GM12865 (cell line): ENCODE data around the gene ITGAL.
"Not testable (repeated sequence)": the region's sequence is repeated elsewhere in the genome, so short reads cannot be mapped to it uniquely, and the experiment has no call there.

ENCODE experiments used
- DNase-seq: peaks from one replicate; pipeline ENCODE4 v3.0.0; 2010; ENCODE audit warnings: low read depth
- H3K4me3 ChIP-seq: 2 replicates; pipeline ENCODE4 v1.5.1; 2011; ENCODE audit warnings: mild to moderate bottlenecking, low read depth, low read length, control low read depth
- TF ChIP-seq, protein P1 (sequence below): IDR thresholded peaks from 2 replicates; pipeline ENCODE4 v1.5.1; 2011; ENCODE audit warnings: low read length, control low read depth, low read depth, inconsistent platforms; ENCODE audit not compliant: insufficient read depth; ENCODE audit errors: missing control alignments

The ITGAL gene

DNA sequence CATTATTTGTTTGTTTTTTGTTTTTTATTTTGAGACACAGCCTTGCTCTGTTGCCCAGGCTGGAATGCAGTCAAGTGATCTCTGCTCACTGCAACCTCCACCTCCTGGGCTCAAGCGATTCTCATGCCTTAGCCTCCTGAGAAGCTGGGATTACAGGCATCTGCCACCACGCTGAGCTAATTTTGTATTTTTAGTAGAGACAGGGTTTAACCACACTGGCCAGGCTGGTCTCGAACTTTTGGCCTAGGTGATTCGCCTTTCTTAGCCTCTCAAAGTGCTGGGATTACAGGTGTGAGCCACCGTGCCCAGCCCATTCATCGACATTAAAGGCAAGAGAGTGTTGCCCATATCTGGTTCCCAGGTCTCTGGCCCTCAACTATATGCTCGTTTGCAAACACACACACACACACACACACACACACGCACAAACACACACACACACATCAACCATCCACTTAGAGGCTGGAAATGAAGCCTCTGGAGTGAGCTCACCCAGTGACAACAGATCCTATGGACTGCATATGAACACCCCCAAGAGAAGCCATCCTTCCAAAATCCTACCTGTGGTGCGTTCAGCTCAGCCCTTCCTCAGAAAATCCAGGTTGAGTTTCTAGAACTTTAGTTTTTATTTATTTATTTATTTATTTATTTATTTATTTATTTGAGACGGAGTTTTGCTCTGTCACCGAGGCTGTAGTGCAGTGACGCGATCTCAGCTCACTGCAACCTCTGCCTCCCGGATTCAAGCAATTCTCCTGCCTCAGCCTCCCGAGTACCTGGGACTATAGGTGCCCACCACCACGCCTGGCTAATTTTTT lies 14.6 kb upstream of the ITGAL start:
- DNase-seq, result peak; percentile 45
- H3K4me3 ChIP-seq, result peak overlapping the region; percentile 42
- TF ChIP-seq, protein P1, sequence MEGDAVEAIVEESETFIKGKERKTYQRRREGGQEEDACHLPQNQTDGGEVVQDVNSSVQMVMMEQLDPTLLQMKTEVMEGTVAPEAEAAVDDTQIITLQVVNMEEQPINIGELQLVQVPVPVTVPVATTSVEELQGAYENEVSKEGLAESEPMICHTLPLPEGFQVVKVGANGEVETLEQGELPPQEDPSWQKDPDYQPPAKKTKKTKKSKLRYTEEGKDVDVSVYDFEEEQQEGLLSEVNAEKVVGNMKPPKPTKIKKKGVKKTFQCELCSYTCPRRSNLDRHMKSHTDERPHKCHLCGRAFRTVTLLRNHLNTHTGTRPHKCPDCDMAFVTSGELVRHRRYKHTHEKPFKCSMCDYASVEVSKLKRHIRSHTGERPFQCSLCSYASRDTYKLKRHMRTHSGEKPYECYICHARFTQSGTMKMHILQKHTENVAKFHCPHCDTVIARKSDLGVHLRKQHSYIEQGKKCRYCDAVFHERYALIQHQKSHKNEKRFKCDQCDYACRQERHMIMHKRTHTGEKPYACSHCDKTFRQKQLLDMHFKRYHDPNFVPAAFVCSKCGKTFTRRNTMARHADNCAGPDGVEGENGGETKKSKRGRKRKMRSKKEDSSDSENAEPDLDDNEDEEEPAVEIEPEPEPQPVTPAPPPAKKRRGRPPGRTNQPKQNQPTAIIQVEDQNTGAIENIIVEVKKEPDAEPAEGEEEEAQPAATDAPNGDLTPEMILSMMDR, result no peak

DNA sequence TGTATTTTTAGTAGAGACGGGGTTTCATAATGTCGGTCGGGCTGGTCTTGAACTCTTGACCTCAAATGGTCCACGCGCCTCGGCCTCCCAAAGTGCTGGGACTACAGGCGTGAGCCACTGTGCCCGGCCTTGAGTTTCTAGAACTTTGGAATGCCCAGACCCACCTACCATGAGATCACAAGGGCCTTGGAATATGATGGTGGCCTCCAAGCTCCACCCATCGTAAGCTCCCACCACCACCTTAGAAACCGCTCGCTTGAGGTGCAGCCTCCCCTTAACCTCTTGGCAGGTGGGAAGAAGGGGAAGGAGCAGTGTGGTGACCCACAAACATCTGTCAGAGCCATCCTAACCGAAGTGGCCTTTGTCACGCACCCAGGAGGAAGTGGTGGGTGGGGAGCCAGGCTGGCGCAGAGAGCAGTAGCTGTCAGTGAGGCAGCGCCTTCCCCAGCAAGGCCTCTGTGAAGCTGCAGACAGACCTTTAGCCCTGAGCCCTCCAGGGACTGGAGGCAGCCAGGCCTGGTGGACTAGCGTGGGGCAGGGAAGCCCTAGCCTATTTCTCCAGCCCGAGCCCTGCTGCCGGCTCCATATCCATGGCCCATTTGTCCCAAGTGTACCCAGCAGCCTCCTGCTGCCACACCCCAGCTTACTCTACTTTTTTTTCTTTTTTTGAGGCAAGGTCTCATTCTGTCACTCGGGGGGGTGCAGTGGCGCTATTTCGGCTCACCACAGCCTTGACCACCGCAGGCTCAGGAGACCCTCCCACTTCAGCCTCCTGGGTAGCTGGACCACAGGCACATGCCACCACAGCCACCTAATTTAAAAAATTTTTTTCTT lies 13.8 kb upstream of the ITGAL start:
- TF ChIP-seq, protein P1, result no peak
- peak overlapping the region; percentile 42 for H3K4me3 ChIP-seq
- DNase-seq, result peak; percentile 98

DNA sequence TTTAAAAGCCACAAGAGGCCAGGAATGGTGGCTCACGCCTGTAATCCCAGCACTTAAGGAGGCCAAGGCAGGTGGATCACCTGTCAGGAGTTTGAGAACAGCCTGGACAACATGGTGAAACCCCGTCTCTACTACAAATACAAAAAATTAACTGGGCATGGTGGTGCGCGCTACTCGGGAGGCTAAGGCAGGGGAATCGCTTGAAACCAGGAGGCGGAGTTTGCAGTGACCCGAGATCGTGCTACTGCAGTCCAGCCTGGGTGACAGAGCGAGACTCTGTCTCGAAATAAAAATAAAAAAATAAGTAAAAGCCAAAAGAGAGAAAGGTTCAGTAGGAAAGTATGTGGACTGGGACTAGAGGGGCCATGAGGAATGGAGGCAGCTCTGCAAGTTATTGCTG lies 13.1 kb upstream of the ITGAL start:
- H3K4me3 ChIP-seq, result peak overlapping the region; percentile 42
- TF ChIP-seq, protein P1, result no peak
- DNase-seq, result peak; percentile 87

DNA sequence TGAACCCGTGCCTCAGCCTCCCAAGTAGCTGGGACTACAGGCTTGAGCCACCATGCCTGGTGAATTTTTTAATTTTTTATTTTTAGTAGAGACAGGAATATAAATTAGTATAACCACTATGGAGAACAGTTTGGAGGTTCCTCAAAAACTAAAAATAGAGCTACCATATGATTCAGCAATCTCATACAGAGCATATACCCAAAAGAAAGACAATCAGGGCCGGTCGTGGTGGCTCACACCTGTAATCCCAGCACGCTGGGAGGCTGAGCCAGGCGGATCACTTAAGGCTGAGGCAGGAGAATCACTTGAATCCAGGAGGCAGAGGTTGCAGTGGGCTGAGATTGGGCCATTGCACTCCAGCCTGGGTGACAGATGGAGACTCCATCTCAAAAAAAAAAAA lies 11.1 kb upstream of the ITGAL start:
- not testable (repeated sequence) for H3K4me3 ChIP-seq, DNase-seq

DNA sequence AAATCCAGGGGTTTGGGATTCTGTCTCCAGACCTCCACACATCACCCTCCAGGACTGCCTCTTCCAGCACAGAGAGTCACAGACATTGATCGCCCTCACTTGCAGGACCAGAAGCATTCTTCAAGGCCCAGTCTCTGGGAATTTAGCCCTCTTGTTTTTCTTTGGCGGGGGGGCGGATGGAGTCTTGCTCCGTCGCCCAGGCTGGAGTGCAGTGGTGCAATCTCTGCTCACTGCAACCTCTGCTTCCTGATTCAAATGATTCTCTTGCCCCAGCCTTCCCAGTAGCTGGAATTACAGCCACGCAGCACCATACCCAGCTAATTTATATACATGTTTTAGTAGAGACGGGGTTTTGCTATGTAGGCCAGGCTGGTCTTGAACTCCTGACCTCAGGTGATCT lies 8.5 kb upstream of the ITGAL start:
- TF ChIP-seq, protein P1, result no peak
- no peak overlapping the region for H3K4me3 ChIP-seq

DNA sequence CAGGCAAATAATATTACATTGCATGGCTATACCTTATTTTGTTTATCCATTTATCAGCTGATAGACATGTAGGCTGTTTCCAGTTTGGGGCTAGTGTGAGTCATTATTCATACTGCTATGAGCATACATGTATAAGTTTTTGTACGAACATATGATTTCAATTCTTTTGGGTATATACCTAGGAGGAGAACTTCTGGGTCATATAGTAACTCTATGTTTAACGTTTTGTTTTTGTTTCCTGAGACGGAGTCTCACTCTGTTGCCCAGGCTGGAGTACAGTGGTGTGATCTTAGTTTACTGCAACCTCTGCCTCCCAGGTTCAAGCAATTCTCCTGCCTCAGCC lies 2.4 kb upstream of the ITGAL start:
- DNase-seq, result peak; percentile 49
- TF ChIP-seq, protein P1, result no peak
- H3K4me3 ChIP-seq, result no peak overlapping the region

More for the DNA sequence above, 8.5 kb upstream of the ITGAL start:
- no peak for DNase-seq

DNA sequence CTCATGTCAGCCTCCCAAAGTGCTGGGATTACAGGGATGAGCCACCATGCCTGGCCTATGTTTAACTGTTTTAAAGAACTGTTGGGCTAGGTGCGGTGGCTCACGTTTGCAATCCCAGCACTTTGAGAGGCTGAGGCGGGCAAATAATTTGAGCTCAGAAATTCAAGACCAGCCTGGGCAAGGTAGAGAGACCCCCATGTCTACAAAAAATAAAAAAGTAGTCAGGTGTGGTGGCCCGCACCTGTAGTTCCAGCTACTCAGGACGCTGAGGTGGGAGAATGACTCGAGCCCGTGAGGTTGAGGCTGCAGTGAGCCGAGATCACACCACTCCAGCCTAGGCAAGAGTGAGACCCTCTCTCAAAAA lies 1.9 kb upstream of the ITGAL start:
- H3K4me3 ChIP-seq, result no peak overlapping the region
- TF ChIP-seq, protein P1, result no peak
- no peak for DNase-seq
